HG03135 (cell line): ENCODE results near the gene TCEANC2.
A peak's percentile ranks its signal among the peaks of the same experiment; 100 is the strongest.
"Not testable (repeated sequence)": the region's sequence is repeated elsewhere in the genome, so short reads cannot be mapped to it uniquely, and the experiment has no call there.

Experiments
- ATAC-seq: cut with Tn5 transposase; IDR thresholded peaks from one replicate; pipeline ENCODE4 v1.9.1; 2021; ENCODE audit warnings: mild to moderate bottlenecking, moderate library complexity; ENCODE audit not compliant: unreplicated experiment

TCEANC2 gene

GRCh38 chr1:54052934-54053744 lies at the start of gene TCEANC2, which contains the start of gene TMEM59:
TCEANC2 (plus strand) TSS chr1:54053608; CDS start chr1:54054423, 815 bp downstream.
TMEM59 (minus strand) TSS chr1:54053204; CDS start chr1:54053188, 16 bp downstream.
- peak; percentile 91 for ATAC-seq

- ATAC-seq, result not testable (repeated sequence)
Measured at GRCh38 chr1:54003750-54004480, 49.5 kb upstream of the TCEANC2 start.

GRCh38 chr1:54004481-54005049 lies 48.8 kb upstream of the TCEANC2 start:
- no peak for ATAC-seq

- no peak for ATAC-seq
Measured at GRCh38 chr1:54006508-54006907, 46.9 kb upstream of the TCEANC2 start.

GRCh38 chr1:54007613-54008012 lies 45.8 kb upstream of the TCEANC2 start:
- no peak for ATAC-seq

GRCh38 chr1:54008876-54009275 lies 44.5 kb upstream of the TCEANC2 start:
- no peak for ATAC-seq

GRCh38 chr1:54009406-54009805 lies 44.0 kb upstream of the TCEANC2 start:
- no peak for ATAC-seq

- no peak for ATAC-seq
Measured at GRCh38 chr1:54010415-54011117, 42.8 kb upstream of the TCEANC2 start.

GRCh38 chr1:54011316-54012007 lies 41.9 kb upstream of the TCEANC2 start:
- no peak for ATAC-seq

GRCh38 chr1:54012008-54012325 lies 41.4 kb upstream of the TCEANC2 start:
- no peak for ATAC-seq

- no peak for ATAC-seq
Measured at GRCh38 chr1:54012863-54013262, 40.5 kb upstream of the TCEANC2 start.

GRCh38 chr1:54013393-54014008 lies 39.9 kb upstream of the TCEANC2 start:
- no peak for ATAC-seq

- no peak for ATAC-seq
Measured at GRCh38 chr1:54014009-54014629, 39.3 kb upstream of the TCEANC2 start.

GRCh38 chr1:54016343-54017282 lies 36.8 kb upstream of the TCEANC2 start:
- no peak for ATAC-seq

GRCh38 chr1:54017979-54018378 lies 35.4 kb upstream of the TCEANC2 start, which contains the start of gene LDLRAD1:
LDLRAD1 (minus strand) TSS chr1:54018186; CDS start chr1:54018112, 74 bp downstream.
- no peak for ATAC-seq

- no peak for ATAC-seq
Measured at GRCh38 chr1:54018635-54019034, 34.8 kb upstream of the TCEANC2 start.

- not testable (repeated sequence) for ATAC-seq
Measured at GRCh38 chr1:54019562-54020176, 33.7 kb upstream of the TCEANC2 start.

- no peak for ATAC-seq
Measured at GRCh38 chr1:54024358-54024757, 29.1 kb upstream of the TCEANC2 start.
